B cell (primary cell): ENCODE data around the gene GTPBP6. TPM values are rescaled to one million over a fixed set of nuclear protein-coding genes. Genes with fewer than 3 reads are reported as not detected.
"Not testable (repeated sequence)": the region's sequence is repeated elsewhere in the genome, so short reads cannot be mapped to it uniquely, and the experiment has no call there.

Experiments
- ATAC-seq: fragments of 200-7000 bp; cut with Tn5 transposase; one replicate; pipeline ENCODE4 v1.10.0; 2021; ENCODE audit warnings: low read depth, mild to moderate bottlenecking, moderate number of reproducible peaks, moderate library complexity
- CTCF ChIA-PET: fragments of 350-600 bp; sonication (Branson Sonifier 250); formaldehyde crosslinking; loops from one replicate; lab custom pipeline; 2021; ENCODE audit warnings: antibody characterized with exemption, inconsistent platforms; lab: Charles Lee
- POLR2A ChIA-PET: fragments of 350-600 bp; sonication (Branson Sonifier 250); formaldehyde crosslinking; loops from one replicate; lab custom pipeline; 2021; ENCODE audit warnings: antibody characterized with exemption; lab: Charles Lee
- DNase-seq: peaks from one replicate; pipeline ENCODE4 v3.0.0; 2013
- H2AFZ ChIP-seq: 2 replicates; pipeline ENCODE4 v1.6.1; 2012; ENCODE audit warnings: mild to moderate bottlenecking, low read depth, low read length; ENCODE audit not compliant: insufficient read depth, poor library complexity, severe bottlenecking
- H3K27ac ChIP-seq, 2 donors: 1 replicate in 1 of 2; 2 replicates in 1 of 2; pipeline ENCODE4 v1.5.1; 2012 to 2013; ENCODE audit warnings: low read length in 2 of 2, mild to moderate bottlenecking in 2 of 2, moderate library complexity in 1 of 2
- H3K27me3 ChIP-seq, 4 experiments: fragments of 200-600 bp in 1 of 4; sonication (generic) in 1 of 4; replicated peaks in 1 of 4; 1 replicate in 2 of 4; 2 replicates in 2 of 4; pipeline versions ENCODE4 v1.6.1 to v1.7.0; 2013 to 2016; ENCODE audit warnings: low read length in 3 of 4, mild to moderate bottlenecking in 2 of 4, mixed read lengths in 1 of 4, moderate library complexity in 1 of 4; ENCODE audit not compliant: insufficient read depth in 4 of 4, control insufficient read depth in 3 of 4; ENCODE audit errors: control extremely low read depth in 1 of 4
- H3K36me3 ChIP-seq, 2 experiments: replicated peaks in 1 of 2; 1 replicate in 1 of 2; 2 replicates in 1 of 2; pipeline versions ENCODE4 v1.6.1 to v1.7.1; 2013; ENCODE audit warnings: low read length in 1 of 2; ENCODE audit not compliant: insufficient read depth in 2 of 2, control insufficient read depth in 1 of 2; ENCODE audit errors: control extremely low read depth in 1 of 2, extremely low read depth in 1 of 2
- H3K4me1 ChIP-seq, 2 donors: fragments of 200-600 bp in 1 of 2; sonication (generic) in 1 of 2; 1 replicate in 1 of 2; 2 replicates in 1 of 2; pipeline versions ENCODE4 v1.5.1 to v1.6.1; 2013 to 2017; ENCODE audit warnings: low read length in 2 of 2; ENCODE audit not compliant: control insufficient read depth in 2 of 2, insufficient read depth in 2 of 2
- H3K4me2 ChIP-seq: replicated peaks from 2 replicates; pipeline ENCODE3; 2012; ENCODE audit warnings: mild to moderate bottlenecking, low read depth, low read length; ENCODE audit not compliant: poor library complexity, severe bottlenecking
- H3K4me3 ChIP-seq, 5 experiments: fragments of 200-600 bp in 1 of 5; sonication (generic) in 1 of 5; 1 replicate in 3 of 5; 2 replicates in 2 of 5; pipeline versions ENCODE4 v1.5.1 to v1.7.0; 2011 to 2016; ENCODE audit warnings: low read length in 4 of 5, mild to moderate bottlenecking in 4 of 5, low read depth in 2 of 5, control low read depth in 1 of 5, moderate library complexity in 1 of 5; ENCODE audit not compliant: insufficient read depth in 1 of 5; ENCODE audit errors: control extremely low read depth in 1 of 5, extremely low read depth in 1 of 5
- H3K79me2 ChIP-seq: fragments of 200-600 bp; sonication (generic); one replicate; pipeline ENCODE4 v1.6.0; 2016; ENCODE audit warnings: low read length; ENCODE audit not compliant: control insufficient read depth, insufficient read depth
- H3K9ac ChIP-seq: fragments of 200-600 bp; sonication (generic); 2 replicates; pipeline ENCODE4 v1.6.1; 2017; ENCODE audit warnings: mild to moderate bottlenecking, low read length, moderate library complexity
- H3K9me3 ChIP-seq, 3 donors: one replicate each; pipeline versions ENCODE4 v1.6.1 to v1.7.1; 2013; ENCODE audit warnings: low read length in 2 of 3; ENCODE audit not compliant: control insufficient read depth in 2 of 3, insufficient read depth in 1 of 3; ENCODE audit errors: control extremely low read depth in 1 of 3
- H4K20me1 ChIP-seq: 2 replicates; pipeline ENCODE4 v1.6.0; 2012; ENCODE audit warnings: mild to moderate bottlenecking, low read length; ENCODE audit not compliant: insufficient read depth, control insufficient read depth, poor library complexity, severe bottlenecking
- H3K27ac Mint-ChIP-seq: one replicate; pipeline ENCODE4 v1.8.0; 2021; ENCODE audit warnings: mixed read lengths
- H3K27me3 Mint-ChIP-seq: one replicate; pipeline ENCODE4 v1.8.0; 2021; ENCODE audit warnings: mixed read lengths
- H3K4me1 Mint-ChIP-seq: one replicate; pipeline ENCODE4 v1.8.0; 2021; ENCODE audit warnings: mixed read lengths
- H3K4me3 Mint-ChIP-seq: one replicate; pipeline ENCODE4 v1.8.0; 2021; ENCODE audit warnings: mixed read lengths
- H3K9me3 Mint-ChIP-seq: one replicate; pipeline ENCODE4 v1.8.0; 2022; ENCODE audit warnings: mixed read lengths; ENCODE audit not compliant: insufficient read depth
- CTCF ChIP-seq: fragments of 200-600 bp; IDR thresholded peaks from one replicate; pipeline ENCODE4 v1.8.0; 2022; ENCODE audit warnings: antibody characterized with exemption, mild to moderate bottlenecking
- EZH2 ChIP-seq: IDR thresholded peaks from 2 replicates; pipeline ENCODE4 v1.6.1; 2012; ENCODE audit warnings: borderline replicate concordance, low read depth, mild to moderate bottlenecking, moderate library complexity, low read length; ENCODE audit not compliant: insufficient read depth, poor library complexity, severe bottlenecking
- WGBS: methylation state at CpG from one replicate; pipeline ENCODE4 v1.1.5; 2013; ENCODE audit warnings: missing lambda C conversion rate; ENCODE audit not compliant: insufficient coverage; 5-methylcytosine and 5-hydroxymethylcytosine counted together
- intact Hi-C: fragments of 100-400 bp; cut with micrococcal nuclease; formaldehyde crosslinking; loops from one replicate; pipeline ENCODE4 v1.10.0; 2022
- polyA plus RNA-seq: library from polyadenylated mRNA; depleted of rRNA; stranded (reverse); fragments of >200 nt; gene quantifications from 2 replicates; pipeline ENCODE4 v1.2.3, GENCODE V29; 2012
- total RNA-seq, 2 donors: library from RNA; stranded (reverse); fragments of 120-200 nt in 1 of 2; gene quantifications; 1 replicate in 1 of 2; 2 replicates in 1 of 2; pipeline versions ENCODE4 v1.2.3 to v1.2.4, GENCODE V29; 2013 to 2022

Gene GTPBP6
- total and polyA plus RNA-seq, 2 donors (not counting 1 experiment from before 2014, with no cell fraction given) = 72.9 to 82.9 TPM

GRCh38 chrX:331151-331824, 12.7 kb upstream of the GTPBP6 start:
- DNase-seq (peak; percentile 51), ATAC-seq (peak; percentile 28)
- Histone ChIP-seq H2AFZ (peak overlapping the region; percentile 31), H3K4me2 (peak overlapping the region; percentile 68), H3K27me3 (peaks cover 0 to 20% (median 5%) of the 10 kb centered on the region in 4 experiments), H3K36me3 (peaks cover 0 to 6% of the 10 kb centered on the region in 2 experiments), H3K79me2 (no peaks in the 10 kb centered on the region), H3K9me3 (peaks cover 0 to 12% (median 0%) of the 10 kb centered on the region in 3 donors), H3K9ac (peak overlapping the region; percentile 41), H3K4me1 (peaks cover 15 to 16% of the 10 kb centered on the region in 2 donors), H3K4me3 (peak overlapping the region in 3 of 5 experiments; percentile 26 to 52 (median 37)), H4K20me1 (no peaks in the 10 kb centered on the region), H3K27ac (no peak overlapping the region)
- Mint-ChIP-seq H3K27me3 (no peaks in the 10 kb centered on the region), H3K27ac (no peak overlapping the region), H3K4me1 (no peaks in the 10 kb centered on the region), H3K9me3 (no peaks in the 10 kb centered on the region), H3K4me3 (no peak overlapping the region)
- intact Hi-C loops = no loop called here
- WGBS = 3% methylated on average over 51 of the region's 51 CpGs
- POLR2A ChIA-PET = no interaction called here
- no peak for TF ChIP-seq CTCF
- no peak for TF ChIP-seq EZH2
- CTCF ChIA-PET = no interaction called here

GRCh38 chrX:330726-331150, 12.1 kb upstream of the GTPBP6 start:
- CTCF ChIA-PET = no interaction called here
- Histone ChIP-seq H3K27ac (no peak overlapping the region), H3K79me2 (no peaks in the 10 kb centered on the region), H3K36me3 (peaks cover 0 to 6% of the 10 kb centered on the region in 2 experiments), H3K27me3 (peaks cover 0 to 20% (median 5%) of the 10 kb centered on the region in 4 experiments), H2AFZ (peak overlapping the region; percentile 31), H3K9me3 (peaks cover 0 to 12% (median 0%) of the 10 kb centered on the region in 3 donors), H3K4me3 (peak overlapping the region in 3 of 5 experiments; percentile 26 to 52 (median 37)), H3K4me2 (peak overlapping the region; percentile 68), H4K20me1 (no peaks in the 10 kb centered on the region), H3K4me1 (peaks cover 15 to 16% of the 10 kb centered on the region in 2 donors), H3K9ac (peak overlapping the region; percentile 41)
- no peaks in the 10 kb centered on the region for H3K27me3 Mint-ChIP-seq
- DNase-seq (no peak), ATAC-seq (no peak)
- intact Hi-C loops = no loop called here
- H3K4me1 Mint-ChIP-seq = no peaks in the 10 kb centered on the region
- no peaks in the 10 kb centered on the region for H3K9me3 Mint-ChIP-seq
- WGBS = 6% methylated on average over 16 of the region's 28 CpGs
- TF ChIP-seq CTCF = no peak
- TF ChIP-seq EZH2 = no peak
- H3K27ac Mint-ChIP-seq = no peak overlapping the region
- no peak overlapping the region for H3K4me3 Mint-ChIP-seq
- POLR2A ChIA-PET = no interaction called here

- 75% methylated on average over 26 of the region's 29 CpGs for WGBS
- H3K4me1 ChIP-seq = peaks cover 15 to 16% of the 10 kb centered on the region in 2 donors
- intact Hi-C loops, DNase-seq, H3K9ac ChIP-seq, H4K20me1 ChIP-seq, H3K4me3 Mint-ChIP-seq, H3K27ac ChIP-seq, H3K27ac Mint-ChIP-seq, ATAC-seq, H3K9me3 Mint-ChIP-seq, H3K4me3 ChIP-seq, H2AFZ ChIP-seq, H3K4me1 Mint-ChIP-seq, H3K36me3 ChIP-seq, H3K79me2 ChIP-seq, POLR2A ChIA-PET, H3K27me3 Mint-ChIP-seq, CTCF ChIA-PET: not testable (repeated sequence)
- H3K27me3 ChIP-seq = peaks cover 0 to 20% (median 5%) of the 10 kb centered on the region in 4 experiments
- H3K4me2 ChIP-seq = peak overlapping the region; percentile 68
- peaks cover 0 to 12% (median 0%) of the 10 kb centered on the region in 3 donors for H3K9me3 ChIP-seq
Observed at GRCh38 chrX:330141-330725, 11.6 kb upstream of the GTPBP6 start.
